Spleen (tissue), 11 donors: ENCODE data around the gene PLEKHA7. TPM values are rescaled to one million over a fixed set of nuclear protein-coding genes. Genes with fewer than 3 reads are reported as not detected.

Source experiments
- DNase-seq: peaks from one replicate; pipeline ENCODE4 v3.0.0-alpha.2; 2020
- H3K27ac ChIP-seq, 8 donors: fragments of 200-600 bp; sonication (generic) in 7 of 8; 1 replicate in 4 of 8; 2 replicates in 4 of 8; pipeline versions ENCODE4 v1.5.0 to v1.8.0; 2016 to 2021; ENCODE audit warnings: inconsistent platforms in 4 of 8, mild to moderate bottlenecking in 4 of 8, moderate library complexity in 1 of 8
- H3K27me3 ChIP-seq, 7 donors: fragments of 200-600 bp; sonication (generic) in 6 of 7; replicated peaks in 1 of 7; 1 replicate in 4 of 7; 2 replicates in 3 of 7; pipeline versions ENCODE4 v1.5.0 to v1.8.0; 2016 to 2021; ENCODE audit warnings: inconsistent platforms in 3 of 7, mild to moderate bottlenecking in 1 of 7
- H3K36me3 ChIP-seq, 6 donors: fragments of 200-600 bp; sonication (generic) in 5 of 6; 1 replicate in 4 of 6; 2 replicates in 2 of 6; pipeline versions ENCODE4 v1.5.0 to v1.8.0; 2016 to 2021; ENCODE audit warnings: inconsistent platforms in 2 of 6
- H3K4me1 ChIP-seq, 6 donors: fragments of 200-600 bp; sonication (generic) in 5 of 6; 1 replicate in 3 of 6; 2 replicates in 3 of 6; pipeline versions ENCODE4 v1.5.0 to v1.8.0; 2016 to 2021; ENCODE audit warnings: inconsistent platforms in 3 of 6
- H3K4me3 ChIP-seq, 8 donors: fragments of 200-600 bp; sonication (generic) in 7 of 8; 1 replicate in 4 of 8; 2 replicates in 4 of 8; pipeline versions ENCODE4 v1.5.0 to v1.8.0; 2016 to 2021; ENCODE audit warnings: inconsistent platforms in 4 of 8, mild to moderate bottlenecking in 4 of 8, moderate library complexity in 2 of 8
- H3K9me3 ChIP-seq, 8 donors: fragments of 200-600 bp; sonication (generic) in 7 of 8; 1 replicate in 4 of 8; 2 replicates in 4 of 8; pipeline versions ENCODE4 v1.5.0 to v1.8.0; 2016 to 2021; ENCODE audit warnings: inconsistent platforms in 4 of 8
- CTCF ChIP-seq, 11 experiments: fragments of 200-600 bp in 7 of 11; fragments of 450-650 bp in 4 of 11; sonication (generic) in 4 of 11; IDR thresholded peaks in 8 of 11; conservative IDR thresholded peaks in 3 of 11; 1 replicate in 7 of 11; 2 replicates in 4 of 11; pipeline versions ENCODE4 v1.4.0 to v1.8.0; 2016 to 2021; ENCODE audit warnings: antibody characterized with exemption in 11 of 11, inconsistent platforms in 4 of 11, mild to moderate bottlenecking in 1 of 11
- POLR2A ChIP-seq, 3 donors: fragments of 450-650 bp; IDR thresholded peaks; one replicate each; pipeline ENCODE4 v1.5.1; 2017; ENCODE audit warnings: antibody characterized with exemption in 3 of 3, mild to moderate bottlenecking in 1 of 3
- POLR2AphosphoS5 ChIP-seq, 3 donors: sonication (generic); formaldehyde crosslinking; IDR thresholded peaks; one replicate each; pipeline ENCODE4 v1.5.1; 2017; ENCODE audit warnings: antibody characterized with exemption in 3 of 3
- WGBS, 5 donors: extraction: QIAGEN DNeasy Blood & Tissue Kit in 3 of 5; methylation state at CpG; one replicate each; pipeline versions ENCODE4 v1.1.5 to v1.1.7; 2013 to 2018; 5-methylcytosine and 5-hydroxymethylcytosine counted together
- intact Hi-C: fragments of 100-400 bp; cut with DNase I; formaldehyde crosslinking; loops from one replicate; pipeline ENCODE4 v1.15.0; 2023; ENCODE audit warnings: low total_unique reads
- polyA plus RNA-seq, 3 donors: library from polyadenylated mRNA; stranded (reverse); fragments of 200-250 nt; gene quantifications; one replicate each; pipeline ENCODE4 v1.2.1, GENCODE V29; 2013
- total RNA-seq, 7 donors: library from RNA; depleted of rRNA in 3 of 7; stranded (reverse); fragments of >200 nt in 3 of 7; fragmentation: NEBNext Ultra II Directional in 4 of 7; extraction: Animal tissue kit (Norgen Biotek cat#: 25700) in 4 of 7; gene quantifications; one replicate each; pipeline versions ENCODE4 v1.1.0 to v1.2.1, GENCODE V29; 2016 to 2021
- donor health status: healthy with polysubstance abuse.
- donor health status: DM: no; HTN: no; CAD: no; lungs with moderate emphysema.
- donor health status: DM: no; HTN: no; CAD: no.
- donor health status: Bipolar disorder and iron deficiency.
- donor health status: healthy.
- donor health status: DM: no; HTN: no; CAD: no.
- donor health status: DM: yes; HTN: yes; CAD: no.

Gene PLEKHA7
- total and polyA plus RNA-seq, 10 donors = 1.8 to 12.8 (median 5.8) TPM

GRCh38 chr11:16938061-16938460 lies 76.2 kb downstream of the PLEKHA7 start:
- no peak for DNase-seq
- H3K36me3 ChIP-seq = no peaks in the 10 kb centered on the region
- 73 to 83% (median 78%) methylated on average over 3 of the region's 3 CpGs for WGBS, 5 donors
- intact Hi-C loops = no loop called here
- TF ChIP-seq POLR2AphosphoS5 (IDR thresholded peaks at IDR 0.05) (no peak), POLR2A (IDR thresholded peaks at IDR 0.05) (no peak), CTCF (IDR thresholded peaks at IDR 0.05 in 8 of 11, conservative IDR thresholded peaks at IDR 0.05 in 3 of 11) (no peak)
- no peaks in the 10 kb centered on the region for H3K27me3 ChIP-seq
- H3K27ac ChIP-seq = no peak overlapping the region
- H3K9me3 ChIP-seq = no peaks in the 10 kb centered on the region
- peaks cover 0 to 6% (median 0%) of the 10 kb centered on the region in 6 donors for H3K4me1 ChIP-seq
- H3K4me3 ChIP-seq = no peak overlapping the region

- Histone ChIP-seq H3K9me3 (no peaks in the 10 kb centered on the region), H3K4me3 (no peak overlapping the region), H3K36me3 (no peaks in the 10 kb centered on the region), H3K4me1 (peaks cover 0 to 6% (median 0%) of the 10 kb centered on the region in 6 donors), H3K27me3 (no peaks in the 10 kb centered on the region), H3K27ac (no peak overlapping the region)
- WGBS, 5 donors = 76 to 100% (median 95%) methylated on average over 1 of the region's 1 CpG
- no peak for DNase-seq
- TF ChIP-seq POLR2AphosphoS5 (IDR thresholded peaks at IDR 0.05) (no peak), POLR2A (IDR thresholded peaks at IDR 0.05) (no peak)
- intact Hi-C loops = no loop called here
These were observed 77.6 kb downstream of the PLEKHA7 start for GRCh38 chr11:16936643-16937042.

- H3K27ac ChIP-seq = no peak overlapping the region
- TF ChIP-seq POLR2A (IDR thresholded peaks at IDR 0.05) (no peak), CTCF (IDR thresholded peaks at IDR 0.05 in 8 of 11, conservative IDR thresholded peaks at IDR 0.05 in 3 of 11) (peak in 9 of 11 experiments; percentile 8 to 64 (median 49))
- WGBS, 5 donors = 36 to 50% (median 46%) methylated on average over 6 of the region's 6 CpGs
- H3K4me1 ChIP-seq = peaks cover 0 to 6% (median 0%) of the 10 kb centered on the region in 6 donors
- intact Hi-C loops = no loop called here
- H3K4me3 ChIP-seq = no peak overlapping the region
- H3K36me3 ChIP-seq = no peaks in the 10 kb centered on the region
- DNase-seq = no peak
- H3K9me3 ChIP-seq = no peaks in the 10 kb centered on the region
- H3K27me3 ChIP-seq = no peaks in the 10 kb centered on the region
These were observed 78.5 kb downstream of the PLEKHA7 start for GRCh38 chr11:16935518-16936302.

- TF ChIP-seq POLR2AphosphoS5 (IDR thresholded peaks at IDR 0.05) (no peak), POLR2A (IDR thresholded peaks at IDR 0.05) (no peak), CTCF (IDR thresholded peaks at IDR 0.05 in 8 of 11, conservative IDR thresholded peaks at IDR 0.05 in 3 of 11) (no peak)
- H3K9me3 ChIP-seq = no peaks in the 10 kb centered on the region
- no peaks in the 10 kb centered on the region for H3K36me3 ChIP-seq
- H3K4me3 ChIP-seq = no peak overlapping the region
- intact Hi-C loops = no loop called here
- 80 to 87% (median 85%) methylated on average over 8 of the region's 8 CpGs for WGBS, 5 donors
- DNase-seq = no peak
- H3K27ac ChIP-seq = no peak overlapping the region
- peaks cover 0 to 6% (median 0%) of the 10 kb centered on the region in 6 donors for H3K4me1 ChIP-seq
- H3K27me3 ChIP-seq = peaks cover 0 to 4% (median 0%) of the 10 kb centered on the region in 7 donors
These were observed 80.2 kb downstream of the PLEKHA7 start for GRCh38 chr11:16933756-16934603.
